ENCODE results near the gene ASIC5. TPM values are rescaled to one million over a fixed set of nuclear protein-coding genes. Genes with fewer than 3 reads are reported as not detected.
"Not testable (repeated sequence)": the region's sequence is repeated elsewhere in the genome, so short reads cannot be mapped to it uniquely, and the experiment has no call there.

ASIC5 gene
- total and polyA plus RNA-seq, 4 donors = not detected

DNA sequence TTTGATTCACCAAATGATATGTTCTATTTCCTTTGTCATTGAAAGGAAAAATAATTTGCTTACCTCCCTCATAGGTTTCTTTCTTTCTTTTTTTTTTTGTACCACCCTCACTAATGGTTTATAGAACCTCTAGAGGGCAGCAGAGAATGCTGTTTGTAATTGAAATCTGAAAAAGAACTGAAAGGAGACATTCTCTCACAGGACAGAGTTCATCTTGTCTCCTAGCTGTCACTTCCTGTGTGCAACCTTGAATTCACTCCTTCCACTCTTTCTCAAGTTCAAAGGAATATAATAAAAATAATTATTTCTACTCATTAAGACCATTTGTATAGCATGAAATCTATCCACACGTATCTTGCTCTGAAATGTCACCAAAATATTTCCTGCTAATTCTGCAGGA, 56.2 kb downstream of the ASIC5 start:
- Histone ChIP-seq H3K27ac (ENCODE audit: low read depth, low read length) (no peak overlapping the region), H3K4me3 (ENCODE audit: low read depth, low read length) (no peak overlapping the region), H3K27me3 (ENCODE audit: control insufficient read depth, insufficient read depth, low read length) (no peaks in the 10 kb centered on the region), H3K36me3 (ENCODE audit: control insufficient read depth, insufficient read depth, low read length) (no peaks in the 10 kb centered on the region), H3K9me3 (ENCODE audit: control insufficient read depth, insufficient read depth, low read length) (no peaks in the 10 kb centered on the region), H3K4me1 (ENCODE audit: control insufficient read depth, insufficient read depth, low read length) (no peaks in the 10 kb centered on the region)
- WGBS (ENCODE audit: insufficient coverage) = no CpG with 5 or more reads among the region's 1 CpG
- DNase-seq (ENCODE audit: low read depth in 4 of 6, low spot score in 6 of 6) = peak; percentile 28 to 95 (median 62)

DNA sequence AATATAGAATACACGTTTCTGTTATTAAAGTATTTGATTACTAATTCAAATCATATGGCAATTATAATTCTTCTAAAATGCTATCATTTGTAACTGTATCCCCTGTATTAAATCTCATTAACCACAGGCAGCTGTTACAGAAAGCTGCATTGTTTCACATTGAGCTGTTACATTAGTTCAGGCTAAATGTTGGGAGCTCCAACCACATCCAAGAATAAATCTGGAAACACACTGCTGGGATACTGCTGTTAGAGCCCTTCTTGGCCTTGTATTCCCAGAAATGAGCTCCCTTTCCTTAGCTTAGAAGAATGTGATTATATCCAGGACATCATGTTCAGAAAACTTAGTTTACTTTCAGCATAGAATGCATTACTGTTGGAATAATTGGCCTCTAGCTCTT, 59.1 kb downstream of the ASIC5 start:
- H3K27ac ChIP-seq (ENCODE audit: low read depth, low read length) = no peak overlapping the region

DNA sequence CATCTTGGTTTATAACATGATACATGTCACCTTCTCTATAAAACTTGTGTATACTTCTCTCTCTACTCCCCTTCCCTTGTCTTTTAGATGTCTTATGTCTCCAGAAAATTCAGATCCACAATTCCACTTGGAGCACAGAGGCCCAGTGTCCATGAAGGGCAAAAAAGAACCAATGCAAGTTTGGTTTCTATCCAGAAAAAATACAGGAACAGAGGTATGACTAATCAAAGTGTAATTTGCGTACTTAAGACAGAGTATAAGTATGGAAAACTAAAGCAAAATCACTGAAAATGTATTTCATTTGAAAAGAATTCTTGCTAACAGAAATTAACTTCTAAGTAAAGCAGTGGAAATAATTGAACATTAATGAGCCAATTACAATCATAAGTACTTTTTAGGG, 61.1 kb downstream of the ASIC5 start:
- no peaks in the 10 kb centered on the region for H3K27me3 ChIP-seq (ENCODE audit: control insufficient read depth, insufficient read depth, low read length)
- peaks cover 3% of the 10 kb centered on the region for H3K36me3 ChIP-seq (ENCODE audit: control insufficient read depth, insufficient read depth, low read length)
- no peak for DNase-seq (ENCODE audit: low read depth in 4 of 6, low spot score in 6 of 6)
- H3K27ac ChIP-seq (ENCODE audit: low read depth, low read length) = no peak overlapping the region
- H3K4me3 ChIP-seq (ENCODE audit: low read depth, low read length) = no peak overlapping the region
- no CpG with 5 or more reads among the region's 1 CpG for WGBS (ENCODE audit: insufficient coverage)
- H3K4me1 ChIP-seq (ENCODE audit: control insufficient read depth, insufficient read depth, low read length) = peaks cover 3% of the 10 kb centered on the region
- H3K9me3 ChIP-seq (ENCODE audit: control insufficient read depth, insufficient read depth, low read length) = no peaks in the 10 kb centered on the region

More for the DNA sequence above, 59.1 kb downstream of the ASIC5 start:
- Histone ChIP-seq H3K27me3 (ENCODE audit: control insufficient read depth, insufficient read depth, low read length) (no peaks in the 10 kb centered on the region), H3K4me1 (ENCODE audit: control insufficient read depth, insufficient read depth, low read length) (peaks cover 3% of the 10 kb centered on the region), H3K36me3 (ENCODE audit: control insufficient read depth, insufficient read depth, low read length) (peaks cover 3% of the 10 kb centered on the region), H3K4me3 (ENCODE audit: low read depth, low read length) (no peak overlapping the region), H3K9me3 (ENCODE audit: control insufficient read depth, insufficient read depth, low read length) (no peaks in the 10 kb centered on the region)
- no peak for DNase-seq (ENCODE audit: low read depth in 4 of 6, low spot score in 6 of 6)
- WGBS (ENCODE audit: insufficient coverage) = no CpG with 5 or more reads among the region's 1 CpG

DNA sequence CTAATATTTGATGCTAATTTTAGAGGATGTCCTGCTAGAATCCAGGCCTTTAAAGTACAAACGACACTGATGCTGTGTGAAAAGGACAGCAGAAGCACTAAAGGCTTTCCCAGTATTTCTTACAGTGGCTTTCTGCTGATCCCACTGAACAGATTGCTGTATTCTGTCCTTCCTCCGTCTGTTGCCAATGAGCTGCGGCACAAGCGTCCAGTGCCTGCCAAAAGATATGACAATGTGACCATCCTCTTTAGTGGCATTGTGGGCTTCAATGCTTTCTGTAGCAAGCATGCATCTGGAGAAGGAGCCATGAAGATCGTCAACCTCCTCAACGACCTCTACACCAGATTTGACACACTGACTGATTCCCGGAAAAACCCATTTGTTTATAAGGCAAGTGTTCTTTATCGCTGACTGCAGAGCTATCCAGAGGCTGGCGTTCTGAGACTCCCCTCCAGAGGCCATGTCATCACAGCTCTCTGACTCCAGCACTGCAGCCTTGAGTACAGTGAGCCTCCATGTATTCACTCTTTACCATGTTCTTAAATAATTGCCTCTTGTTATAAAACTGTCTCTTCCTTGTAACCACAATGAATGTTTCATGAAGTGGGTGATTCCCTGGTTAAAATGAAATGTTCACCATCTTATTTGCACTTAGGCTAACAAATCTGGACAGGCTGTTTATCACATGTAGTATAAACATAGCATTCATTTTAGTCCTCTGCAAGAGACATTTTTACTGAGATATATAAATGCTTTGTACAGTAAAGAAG, 63.7 kb downstream of the ASIC5 start:
- H3K9me3 ChIP-seq (ENCODE audit: control insufficient read depth, insufficient read depth, low read length) = no peaks in the 10 kb centered on the region
- H3K27ac ChIP-seq (ENCODE audit: low read depth, low read length) = no peak overlapping the region
- H3K27me3 ChIP-seq (ENCODE audit: control insufficient read depth, insufficient read depth, low read length) = no peaks in the 10 kb centered on the region
- DNase-seq (ENCODE audit: low read depth in 4 of 6, low spot score in 6 of 6) = peak in 1 of 6 donors; percentile 27
- no peak overlapping the region for H3K4me3 ChIP-seq (ENCODE audit: low read depth, low read length)
- H3K4me1 ChIP-seq (ENCODE audit: control insufficient read depth, insufficient read depth, low read length) = peaks cover 3% of the 10 kb centered on the region
- H3K36me3 ChIP-seq (ENCODE audit: control insufficient read depth, insufficient read depth, low read length) = peaks cover 3% of the 10 kb centered on the region
- 58% methylated on average over 7 of the region's 9 CpGs for WGBS (ENCODE audit: insufficient coverage)

DNA sequence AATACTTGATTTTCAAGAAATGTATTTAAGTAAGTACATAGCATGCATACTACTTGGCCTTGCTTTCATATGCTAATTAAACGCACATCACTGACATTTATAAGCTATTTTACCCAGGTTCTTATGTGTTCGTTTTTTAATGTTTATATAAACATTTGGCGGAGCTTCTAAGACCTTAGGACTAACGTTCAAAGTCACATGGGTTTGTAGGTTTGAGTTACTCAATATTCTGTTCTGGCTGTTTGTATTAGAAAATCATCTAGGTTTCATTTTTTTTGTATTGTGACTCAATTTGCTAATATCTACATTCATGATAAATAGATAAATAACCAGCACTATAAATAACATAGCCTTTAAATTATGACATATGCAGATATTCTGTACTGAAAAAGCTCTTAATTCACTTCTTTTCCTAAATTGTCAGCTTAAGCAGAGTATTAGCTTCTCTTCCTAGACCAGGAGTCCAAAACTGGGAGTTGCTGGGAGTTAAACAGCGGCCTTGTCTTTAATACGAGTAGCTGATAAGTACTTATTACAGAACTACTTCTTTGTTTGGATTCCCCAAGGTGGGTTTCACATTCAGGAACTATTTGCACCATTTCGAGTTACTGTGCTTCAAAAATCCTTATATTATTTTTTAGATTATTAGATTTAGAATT, 65.3 kb downstream of the ASIC5 start:
- Histone ChIP-seq H3K4me3 (ENCODE audit: low read depth, low read length) (no peak overlapping the region), H3K4me1 (ENCODE audit: control insufficient read depth, insufficient read depth, low read length) (peaks cover 3% of the 10 kb centered on the region), H3K27ac (ENCODE audit: low read depth, low read length) (no peak overlapping the region), H3K9me3 (ENCODE audit: control insufficient read depth, insufficient read depth, low read length) (no peaks in the 10 kb centered on the region), H3K27me3 (ENCODE audit: control insufficient read depth, insufficient read depth, low read length) (no peaks in the 10 kb centered on the region), H3K36me3 (ENCODE audit: control insufficient read depth, insufficient read depth, low read length) (peaks cover 3% of the 10 kb centered on the region)
- no CpG with 5 or more reads among the region's 7 CpGs for WGBS (ENCODE audit: insufficient coverage)
- no peak for DNase-seq (ENCODE audit: low read depth in 4 of 6, low spot score in 6 of 6)

DNA sequence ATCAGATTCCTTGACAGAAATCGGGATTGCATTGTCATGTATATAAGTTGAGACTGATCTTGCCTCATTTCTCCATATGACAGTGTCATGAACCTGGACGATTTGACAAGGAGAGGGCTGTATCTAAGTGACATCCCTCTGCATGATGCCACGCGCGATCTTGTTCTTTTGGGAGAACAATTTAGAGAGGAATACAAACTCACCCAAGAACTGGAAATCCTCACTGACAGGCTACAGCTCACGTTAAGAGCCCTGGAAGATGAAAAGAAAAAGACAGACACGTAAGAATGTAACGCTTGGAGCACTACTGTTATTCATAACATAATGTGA, 66.3 kb downstream of the ASIC5 start:
- Histone ChIP-seq H3K27me3 (ENCODE audit: control insufficient read depth, insufficient read depth, low read length) (no peaks in the 10 kb centered on the region), H3K9me3 (ENCODE audit: control insufficient read depth, insufficient read depth, low read length) (no peaks in the 10 kb centered on the region), H3K4me1 (ENCODE audit: control insufficient read depth, insufficient read depth, low read length) (peaks cover 3% of the 10 kb centered on the region), H3K4me3 (ENCODE audit: low read depth, low read length) (no peak overlapping the region), H3K27ac (ENCODE audit: low read depth, low read length) (no peak overlapping the region), H3K36me3 (ENCODE audit: control insufficient read depth, insufficient read depth, low read length) (peaks cover 3% of the 10 kb centered on the region)
- no peak for DNase-seq (ENCODE audit: low read depth in 4 of 6, low spot score in 6 of 6)
- no CpG with 5 or more reads among the region's 8 CpGs for WGBS (ENCODE audit: insufficient coverage)

DNA sequence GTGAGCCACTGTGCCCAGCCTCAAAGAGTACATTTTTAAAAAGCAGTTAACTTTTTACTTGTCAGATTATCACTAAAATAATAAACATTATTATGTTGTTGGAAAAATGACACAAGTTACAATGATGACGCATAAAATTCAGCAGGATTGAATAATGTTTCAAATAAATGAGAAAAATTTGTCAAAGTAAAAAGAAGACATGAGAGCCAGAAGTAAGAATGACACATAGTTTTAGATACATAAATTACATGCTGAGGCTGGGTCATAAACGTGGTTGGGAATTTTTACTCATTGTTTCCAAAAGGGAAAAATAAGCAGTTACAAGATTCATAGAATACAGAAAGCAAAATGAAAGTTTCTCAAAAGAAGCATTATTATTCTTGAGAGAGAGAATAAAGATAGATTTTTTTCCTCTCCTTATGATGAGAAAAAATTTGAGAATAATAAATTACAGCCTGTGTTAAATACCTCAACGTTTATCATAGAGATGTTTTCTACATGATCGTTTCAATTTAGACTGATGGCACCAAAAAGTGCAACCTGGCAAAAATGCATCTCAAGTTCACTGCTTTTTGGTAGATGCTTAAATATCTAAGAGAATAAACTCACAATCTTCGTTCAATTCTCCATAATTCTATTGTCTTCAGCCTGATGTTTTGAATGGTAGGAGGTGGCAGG, 66.8 kb downstream of the ASIC5 start:
- H3K9me3 ChIP-seq (ENCODE audit: control insufficient read depth, insufficient read depth, low read length) = no peaks in the 10 kb centered on the region
- no CpG with 5 or more reads among the region's 5 CpGs for WGBS (ENCODE audit: insufficient coverage)
- peaks cover 3% of the 10 kb centered on the region for H3K4me1 ChIP-seq (ENCODE audit: control insufficient read depth, insufficient read depth, low read length)
- DNase-seq (ENCODE audit: low read depth in 4 of 6, low spot score in 6 of 6) = no peak
- H3K27ac ChIP-seq (ENCODE audit: low read depth, low read length) = no peak overlapping the region
- H3K27me3 ChIP-seq (ENCODE audit: control insufficient read depth, insufficient read depth, low read length) = no peaks in the 10 kb centered on the region
- H3K4me3 ChIP-seq (ENCODE audit: low read depth, low read length) = no peak overlapping the region
- H3K36me3 ChIP-seq (ENCODE audit: control insufficient read depth, insufficient read depth, low read length) = peaks cover 3% of the 10 kb centered on the region

DNA sequence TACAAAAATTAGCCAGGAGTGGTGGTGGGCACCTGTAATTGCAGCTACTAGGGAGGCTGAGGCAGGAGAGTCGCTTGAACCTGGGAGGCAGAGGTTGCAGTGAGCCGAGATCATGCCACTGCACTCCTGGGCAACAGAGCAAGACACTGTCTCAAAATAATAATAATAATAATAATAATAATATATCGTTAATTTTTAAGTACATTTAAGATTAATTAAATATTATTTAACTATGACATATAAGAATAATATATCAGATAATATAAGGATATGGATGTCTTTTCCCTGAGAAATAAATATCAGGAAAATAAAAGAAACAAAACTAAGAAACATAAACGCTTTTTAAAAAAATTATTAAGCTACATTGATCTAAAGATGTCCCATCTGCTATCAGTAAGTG, 68.5 kb downstream of the ASIC5 start:
- not testable (repeated sequence) for H3K36me3 ChIP-seq (ENCODE audit: control insufficient read depth, insufficient read depth, low read length); H3K4me3 ChIP-seq (ENCODE audit: low read depth, low read length); H3K9me3 ChIP-seq (ENCODE audit: control insufficient read depth, insufficient read depth, low read length); H3K27me3 ChIP-seq (ENCODE audit: control insufficient read depth, insufficient read depth, low read length); DNase-seq (ENCODE audit: low read depth in 4 of 6, low spot score in 6 of 6); H3K27ac ChIP-seq (ENCODE audit: low read depth, low read length); H3K4me1 ChIP-seq (ENCODE audit: control insufficient read depth, insufficient read depth, low read length)
- WGBS (ENCODE audit: insufficient coverage) = no CpG with 5 or more reads among the region's 4 CpGs

DNA sequence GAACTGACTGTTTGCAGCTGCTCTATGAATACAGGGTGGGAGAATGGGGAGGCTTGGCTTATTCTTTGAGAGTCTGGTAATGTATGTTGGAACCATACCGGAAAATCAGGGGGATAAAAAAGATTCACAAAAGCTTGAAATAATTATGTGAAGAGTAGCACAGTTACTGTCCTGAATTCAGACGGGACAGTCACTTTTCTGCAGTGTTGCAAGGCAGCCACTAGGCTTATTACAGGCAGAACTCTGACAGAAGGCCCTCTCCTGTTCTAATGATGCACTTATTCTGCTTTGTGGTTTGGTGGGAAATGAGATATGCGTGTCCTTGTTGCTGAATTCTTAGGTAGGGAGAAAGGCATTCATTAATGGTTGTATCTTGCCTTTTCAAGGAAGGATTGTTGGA, 70.1 kb downstream of the ASIC5 start:
- Histone ChIP-seq H3K4me1 (ENCODE audit: control insufficient read depth, insufficient read depth, low read length) (no peaks in the 10 kb centered on the region), H3K9me3 (ENCODE audit: control insufficient read depth, insufficient read depth, low read length) (no peaks in the 10 kb centered on the region), H3K27ac (ENCODE audit: low read depth, low read length) (no peak overlapping the region), H3K4me3 (ENCODE audit: low read depth, low read length) (no peak overlapping the region), H3K36me3 (ENCODE audit: control insufficient read depth, insufficient read depth, low read length) (no peaks in the 10 kb centered on the region), H3K27me3 (ENCODE audit: control insufficient read depth, insufficient read depth, low read length) (no peaks in the 10 kb centered on the region)
- peak in 2 of 6 donors; percentile 16 to 59 for DNase-seq (ENCODE audit: low read depth in 4 of 6, low spot score in 6 of 6)
- 21% methylated on average over 3 of the region's 3 CpGs for WGBS (ENCODE audit: insufficient coverage)

Data from spinal cord (tissue), 10 donors.